WTC11 (cell line): ENCODE data around the gene PRSS56. TPM values are rescaled to one million over a fixed set of nuclear protein-coding genes. Genes with fewer than 3 reads are reported as not detected.

ENCODE experiments used
- ATAC-seq: fragments of 200-7000 bp; cut with Tn5 transposase; 2 replicates; pipeline ENCODE4 v1.10.0; 2021; ENCODE audit warnings: mild to moderate bottlenecking, moderate library complexity
- CTCF ChIA-PET: fragments of 300-600 bp; sonication (Branson Sonifier 250); formaldehyde crosslinking; loops from one replicate; lab custom pipeline; 2021; ENCODE audit warnings: antibody characterized with exemption; lab: Charles Lee
- POLR2A ChIA-PET: fragments of 350-600 bp; sonication (Branson Sonifier 250); formaldehyde crosslinking; loops from one replicate; lab custom pipeline; 2021; ENCODE audit warnings: antibody characterized with exemption; lab: Charles Lee
- DNase-seq: peaks from one replicate; pipeline ENCODE4 v3.0.0; 2021; ENCODE audit warnings: low spot score
- H3K27ac Mint-ChIP-seq: 2 replicates; pipeline ENCODE4 v1.8.0; 2021; ENCODE audit warnings: mixed read lengths
- H3K27me3 Mint-ChIP-seq: 2 replicates; pipeline ENCODE4 v1.8.0; 2021; ENCODE audit warnings: low read depth, mild to moderate bottlenecking, moderate library complexity, mixed read lengths
- H3K36me3 Mint-ChIP-seq: 2 replicates; pipeline ENCODE4 v1.8.0; 2021; ENCODE audit warnings: mixed read lengths
- H3K4me1 Mint-ChIP-seq: 2 replicates; pipeline ENCODE4 v1.8.0; 2022; ENCODE audit warnings: mixed read lengths
- H3K4me3 Mint-ChIP-seq: 2 replicates; pipeline ENCODE4 v1.8.0; 2021; ENCODE audit warnings: mild to moderate bottlenecking, moderate library complexity, mixed read lengths
- H3K9me3 Mint-ChIP-seq: 2 replicates; pipeline ENCODE4 v1.8.0; 2021; ENCODE audit warnings: mixed read lengths
- CBFB ChIP-seq: sonication (generic); formaldehyde crosslinking; IDR thresholded peaks from 2 replicates; pipeline ENCODE4 v1.8.1; 2022; ENCODE audit warnings: mild to moderate bottlenecking, low read depth, missing genetic modification reagents
- CREB1 ChIP-seq: sonication (generic); formaldehyde crosslinking; IDR thresholded peaks from 2 replicates; pipeline ENCODE4 v1.8.0; 2023; ENCODE audit warnings: mild to moderate bottlenecking, missing genetic modification reagents
- CREM ChIP-seq: sonication (generic); formaldehyde crosslinking; IDR thresholded peaks from 2 replicates; pipeline ENCODE4 v1.8.1; 2022; ENCODE audit warnings: mild to moderate bottlenecking, missing genetic modification reagents, moderate library complexity
- ELF4 ChIP-seq: sonication (generic); formaldehyde crosslinking; IDR thresholded peaks from 2 replicates; pipeline ENCODE4 v1.8.1; 2022; ENCODE audit warnings: low read depth, mild to moderate bottlenecking, moderate library complexity, missing genetic modification reagents
- ERG ChIP-seq: fragments of 250-450 bp; sonication (Bioruptor Pico); IDR thresholded peaks from 2 replicates; pipeline ENCODE4 v1.8.0; 2021; ENCODE audit warnings: mild to moderate bottlenecking
- ETV6 ChIP-seq: sonication (generic); formaldehyde crosslinking; IDR thresholded peaks from 2 replicates; pipeline ENCODE4 v1.8.1; 2022; ENCODE audit warnings: mild to moderate bottlenecking, missing genetic modification reagents
- GTF2I ChIP-seq: fragments of 250-450 bp; sonication (Bioruptor Pico); conservative IDR thresholded peaks from 2 replicates; pipeline ENCODE4 v1.4.0; 2021; ENCODE audit warnings: mild to moderate bottlenecking
- HMGA2 ChIP-seq: fragments of 250-450 bp; sonication (Bioruptor Pico); IDR thresholded peaks from 2 replicates; pipeline ENCODE4 v1.4.0; 2021; ENCODE audit warnings: mild to moderate bottlenecking, moderate library complexity
- HMGXB4 ChIP-seq: sonication (generic); formaldehyde crosslinking; IDR thresholded peaks from 2 replicates; pipeline ENCODE4 v1.8.1; 2023; ENCODE audit warnings: mild to moderate bottlenecking, moderate library complexity, missing genetic modification reagents
- IRF1 ChIP-seq: sonication (generic); formaldehyde crosslinking; IDR thresholded peaks from 2 replicates; pipeline ENCODE4 v1.8.0; 2023; ENCODE audit warnings: missing genetic modification reagents
- JUN ChIP-seq: sonication (generic); formaldehyde crosslinking; IDR thresholded peaks from 2 replicates; pipeline ENCODE4 v1.8.0; 2023; ENCODE audit warnings: mild to moderate bottlenecking, missing genetic modification reagents
- MXD4 ChIP-seq: fragments of 250-450 bp; sonication (Bioruptor Pico); IDR thresholded peaks from 2 replicates; pipeline ENCODE4 v1.8.0; 2021; ENCODE audit warnings: mild to moderate bottlenecking, moderate library complexity, borderline replicate concordance
- NR1H2 ChIP-seq: sonication (generic); formaldehyde crosslinking; IDR thresholded peaks from 2 replicates; pipeline ENCODE4 v1.9.0; 2021; ENCODE audit warnings: mild to moderate bottlenecking, moderate library complexity, missing genetic modification reagents
- NR2C2 ChIP-seq: sonication (generic); formaldehyde crosslinking; IDR thresholded peaks from 2 replicates; pipeline ENCODE4 v1.8.0; 2022; ENCODE audit warnings: mild to moderate bottlenecking, missing genetic modification reagents
- OVOL2 ChIP-seq: fragments of 250-450 bp; sonication (Bioruptor Pico); IDR thresholded peaks from 2 replicates; pipeline ENCODE4 v1.9.0; 2021; ENCODE audit warnings: mild to moderate bottlenecking, borderline replicate concordance
- PREB ChIP-seq: sonication (generic); formaldehyde crosslinking; IDR thresholded peaks from 2 replicates; pipeline ENCODE4 v1.8.1; 2022; ENCODE audit warnings: mild to moderate bottlenecking, missing genetic modification reagents, moderate library complexity, borderline replicate concordance
- SMAD3 ChIP-seq: sonication (generic); formaldehyde crosslinking; IDR thresholded peaks from 2 replicates; pipeline ENCODE4 v1.8.0; 2022; ENCODE audit warnings: missing genetic modification reagents, mild to moderate bottlenecking, borderline replicate concordance
- STAT6 ChIP-seq: sonication (generic); formaldehyde crosslinking; conservative IDR thresholded peaks from 2 replicates; pipeline ENCODE4 v1.8.1; 2023; ENCODE audit warnings: mild to moderate bottlenecking, low read depth, missing genetic modification reagents, moderate library complexity
- TP53 ChIP-seq: sonication (generic); formaldehyde crosslinking; IDR thresholded peaks from 2 replicates; pipeline ENCODE4 v1.8.1; 2023; ENCODE audit warnings: mild to moderate bottlenecking, missing genetic modification reagents
- USF1 ChIP-seq: sonication (generic); formaldehyde crosslinking; IDR thresholded peaks from 2 replicates; pipeline ENCODE4 v1.8.0; 2022; ENCODE audit warnings: mild to moderate bottlenecking, missing genetic modification reagents
- ZBTB21 ChIP-seq: sonication (generic); formaldehyde crosslinking; IDR thresholded peaks from 2 replicates; pipeline ENCODE4 v1.8.1; 2023; ENCODE audit warnings: mild to moderate bottlenecking, missing genetic modification reagents, borderline replicate concordance
- ZNF232 ChIP-seq: sonication (generic); formaldehyde crosslinking; IDR thresholded peaks from 2 replicates; pipeline ENCODE4 v1.8.0; 2022; ENCODE audit warnings: mild to moderate bottlenecking, missing genetic modification reagents
- ZNF425 ChIP-seq: fragments of 250-450 bp; sonication (Bioruptor Pico); conservative IDR thresholded peaks from 2 replicates; pipeline ENCODE4 v1.9.0; 2021; ENCODE audit warnings: mild to moderate bottlenecking
- total RNA-seq: library from RNA; stranded (reverse); gene quantifications from 3 replicates; pipeline ENCODE4 v1.2.3, GENCODE V29; 2021

Gene PRSS56
- total RNA-seq, 1 experiment from 2014 or later: not detected

- ChIA-PET CTCF (interaction anchor here (0.6 to 3.2 kb wide), 5 partner anchors 13 to 135 kb away, joined by 3 to 33 read pairs (median 4); no protein-coding TSS in a partner anchor), POLR2A (interaction anchor here (1.0 to 1.2 kb wide), 2 partner anchors 21 to 48 kb away, joined by 3 to 4 read pairs; partner anchors contain the start of genes EIF4E2 and TIGD1)
- Mint-ChIP-seq H3K27me3 (peaks cover 53% of the 10 kb centered on the region), H3K27ac (no peak overlapping the region), H3K4me1 (peaks cover 22% of the 10 kb centered on the region), H3K4me3 (peak overlapping the region; percentile 95), H3K9me3 (no peaks in the 10 kb centered on the region), H3K36me3 (no peaks in the 10 kb centered on the region)
- peak; percentile 17 for ATAC-seq
- no peak for DNase-seq
- TF ChIP-seq PREB (CRISPR knock-in tag) (no peak), STAT6 (CRISPR knock-in tag) (no peak), ETV6 (no peak), HMGA2 (CRISPR knock-in tag) (no peak), MXD4 (CRISPR knock-in tag) (no peak)
Measured at GRCh38 chr2:232502511-232502910, 17.7 kb upstream of the PRSS56 start.

GRCh38 chr2:232502911-232503808, 17.0 kb upstream of the PRSS56 start:
- ATAC-seq (peak; percentile 29), DNase-seq (peak; percentile 67)
- Mint-ChIP-seq H3K4me3 (peak overlapping the region; percentile 95), H3K27me3 (peaks cover 53% of the 10 kb centered on the region), H3K27ac (no peak overlapping the region), H3K9me3 (no peaks in the 10 kb centered on the region), H3K4me1 (peaks cover 22% of the 10 kb centered on the region), H3K36me3 (no peaks in the 10 kb centered on the region)
- ChIA-PET POLR2A (interaction anchor here (1.0 kb wide), 1 partner anchor 47 kb away, joined by 3 read pairs; the partner anchor contains the start of genes EIF4E2 and TIGD1), CTCF (interaction anchor here (1.0 to 3.2 kb wide), 5 partner anchors 18 to 58 kb away, joined by 3 to 33 read pairs (median 8); partner anchors contain the start of gene PRSS56)
- TF ChIP-seq NR1H2 (CRISPR knock-in tag) (no peak), OVOL2 (CRISPR knock-in tag) (no peak), ZBTB21 (CRISPR knock-in tag) (peak; percentile 99), CBFB (no peak), USF1 (no peak), IRF1 (CRISPR knock-in tag) (0 out of 2 replicates have a peak, but pooled peaks have one; percentile 27), ELF4 (CRISPR knock-in tag) (no peak), CREM (peak; percentile 83; the same call in 1 of the 2 replicates), SMAD3 (CRISPR knock-in tag) (no peak), NR2C2 (CRISPR knock-in tag) (no peak), ERG (CRISPR knock-in tag) (no peak), CREB1 (CRISPR knock-in tag) (no peak), HMGXB4 (CRISPR knock-in tag) (peak; percentile 30; the same call in 1 of the 2 replicates), TP53 (no peak; the same call in 1 of the 2 replicates), ZNF425 (CRISPR knock-in tag) (no peak), GTF2I (CRISPR knock-in tag) (no peak), JUN (CRISPR knock-in tag) (no peak), ZNF232 (CRISPR knock-in tag) (no peak)
